ENCODE measurements around the gene POU6F2. TPM values are rescaled to one million over a fixed set of nuclear protein-coding genes. Genes with fewer than 3 reads are reported as not detected.
A peak's percentile ranks its signal among the peaks of the same experiment; 100 is the strongest.

The POU6F2 gene
- total and polyA plus RNA-seq, 2 of the 4 experiments (the other 2 are of a cell fraction): not detected

GRCh38 chr7:39386718-39387117, 409.0 kb downstream of the POU6F2 start:
- POLR2A ChIA-PET (ENCODE audit: unreplicated experiment): no interaction called here

More at GRCh38 chr7:39386718-39387117, 409.0 kb downstream of the POU6F2 start:
- H2AFZ ChIP-seq (replicated peaks; ENCODE audit: low read length, poor library complexity): peak overlapping the region; percentile 39
- H3K9me1 ChIP-seq (ENCODE audit: insufficient read depth, low read length): no peaks in the 10 kb centered on the region
- no peak overlapping the region for H3K23ac ChIP-seq (ENCODE audit: low read depth, low read length)
- H3K4ac ChIP-seq (ENCODE audit: low read depth, low read length): no peak overlapping the region
- in situ Hi-C loops (cut with MboI; ENCODE audit: low sequenced_read_pairs) (no loop called here), dilution Hi-C loops (cut with HindIII; ENCODE audit: low sequenced_read_pairs, unreplicated experiment) (no loop called here), intact Hi-C loops (cut with micrococcal nuclease) (no loop called here)
- H3K27ac ChIP-seq (ENCODE audit: insufficient read depth, low read length): no peak overlapping the region
- no peak overlapping the region for H3K18ac ChIP-seq (ENCODE audit: low read depth, low read length)
- H2AK9ac ChIP-seq (replicated peaks; ENCODE audit: low read depth, low read length, poor library complexity): no peak overlapping the region
- H3K4me2 ChIP-seq (ENCODE audit: low read depth, low read length): no peak overlapping the region
- H3K4me1 ChIP-seq (ENCODE audit: control insufficient read depth, insufficient read depth, low read length): no peaks in the 10 kb centered on the region
- H3K56ac ChIP-seq (ENCODE audit: extremely low read depth, insufficient read depth, low read length): no peak overlapping the region
- no peak for TF ChIP-seq CHD1 (IDR thresholded peaks at IDR 0.05; ENCODE audit: low read depth, low read length)
- TF ChIP-seq RFX5 (IDR thresholded peaks at IDR 0.05; ENCODE audit: low read depth, low read length): no peak
- no peak for TF ChIP-seq ELK1 (IDR thresholded peaks at IDR 0.05; ENCODE audit: borderline replicate concordance, low read depth, low read length)
- TF ChIP-seq MAFK (IDR thresholded peaks at IDR 0.05; ENCODE audit: low read depth, low read length): no peak
- H2BK120ac ChIP-seq (ENCODE audit: low read depth, low read length): no peak overlapping the region
- H3K9ac ChIP-seq (ENCODE audit: low read depth, low read length): no peak overlapping the region
- ATAC-seq (ENCODE audit: low read depth) (no peak), DNase-seq (no peak)
- H2BK5ac ChIP-seq (ENCODE audit: low read depth, low read length, poor library complexity, severe bottlenecking): no peak overlapping the region
- no peaks in the 10 kb centered on the region for H3K27me3 ChIP-seq (ENCODE audit: control insufficient read depth, insufficient read depth, low read length)
- no peak overlapping the region for H4K8ac ChIP-seq (ENCODE audit: low read depth in 2 of 2, low read length in 2 of 2)
- no peak overlapping the region for H4K91ac ChIP-seq (ENCODE audit: insufficient read depth, low read depth, low read length)
- CTCF ChIA-PET: no interaction called here
- H3K9me3 ChIP-seq (ENCODE audit: control insufficient read depth, insufficient read depth, low read length): no peaks in the 10 kb centered on the region
- H2AK5ac ChIP-seq (ENCODE audit: low read depth, low read length): no peak overlapping the region
- H3K79me1 ChIP-seq (ENCODE audit: low read depth in 1 of 2, low read length in 2 of 2): no peaks in the 10 kb centered on the region
- no CpG with 5 or more reads among the region's 5 CpGs for WGBS, 2 experiments (ENCODE audit: extremely low coverage in 2 of 2, insufficient read length in 1 of 2)
- H3K36me3 ChIP-seq (ENCODE audit: control insufficient read depth, insufficient read depth, low read length): no peaks in the 10 kb centered on the region
- no peak overlapping the region for H2BK20ac ChIP-seq (ENCODE audit: low read depth, low read length)
- H3K4me3 ChIP-seq (ENCODE audit: insufficient read depth, low read depth, low read length): no peak overlapping the region
- H4K5ac ChIP-seq (ENCODE audit: low read depth, low read length): no peak overlapping the region
- no peak overlapping the region for H3K14ac ChIP-seq (replicated peaks; ENCODE audit: low read depth, low read length)
- BruUV-seq (replicated peaks): no TSS peak
- no peak overlapping the region for H2BK15ac ChIP-seq (ENCODE audit: low read depth, low read length)
- H4K20me1 ChIP-seq (ENCODE audit: insufficient read depth, low read length): no peaks in the 10 kb centered on the region

All from IMR-90 (cell line).